Measurements from ENCODE around the gene NUMA1. TPM values are rescaled to one million over a fixed set of nuclear protein-coding genes. Genes with fewer than 3 reads are reported as not detected.
A peak's percentile ranks its signal among the peaks of the same experiment; 100 is the strongest.

The NUMA1 gene
- total and polyA plus RNA-seq, 2 of the 13 experiments (the other 11 are each of a cell fraction or from before 2014, with no cell fraction given) = 57.3 to 60.2 TPM

DNA sequence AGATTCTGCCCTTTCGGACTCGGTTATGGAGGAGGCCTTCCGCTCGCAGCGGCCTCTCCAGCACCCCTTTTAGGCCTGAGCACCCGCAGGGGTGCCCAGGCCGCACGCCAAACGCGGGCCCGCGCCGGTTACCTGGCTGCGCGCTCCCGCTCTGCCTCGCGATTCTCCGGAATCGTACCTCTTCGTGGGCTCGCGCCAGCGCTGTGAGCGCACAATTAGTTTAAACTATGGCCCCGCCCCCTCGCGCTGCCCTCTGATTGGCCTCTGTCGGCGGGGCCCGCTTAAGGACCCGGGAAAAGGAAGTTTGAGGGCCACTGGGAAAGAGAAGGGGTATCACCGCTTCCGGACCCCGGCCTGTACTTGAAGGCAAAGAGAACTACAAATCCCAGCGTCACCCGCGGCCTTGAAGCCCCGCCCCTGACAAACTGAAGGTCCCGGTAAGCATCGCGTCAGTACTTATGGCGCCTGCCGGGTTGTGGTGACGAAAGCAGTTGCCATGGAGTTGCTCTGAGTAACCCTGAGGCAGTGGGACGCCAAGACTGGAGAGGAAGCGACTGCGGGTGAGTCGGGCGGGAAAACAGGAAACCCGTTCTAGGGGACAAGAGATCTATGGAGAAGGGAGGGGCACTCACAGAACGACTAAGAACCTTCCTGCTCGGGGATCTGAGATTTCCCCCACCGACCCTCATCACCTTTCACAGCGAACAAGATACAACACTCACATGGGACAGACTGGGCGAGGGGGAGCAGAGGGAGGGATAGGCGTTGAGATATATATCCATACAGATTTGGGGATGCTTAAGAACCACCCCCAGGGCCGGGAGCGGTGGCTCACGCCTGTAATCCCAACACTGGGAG lies at the start of gene NUMA1, which contains the start of gene LRRC51 (continued):
- TF ChIP-seq, protein P1, sequence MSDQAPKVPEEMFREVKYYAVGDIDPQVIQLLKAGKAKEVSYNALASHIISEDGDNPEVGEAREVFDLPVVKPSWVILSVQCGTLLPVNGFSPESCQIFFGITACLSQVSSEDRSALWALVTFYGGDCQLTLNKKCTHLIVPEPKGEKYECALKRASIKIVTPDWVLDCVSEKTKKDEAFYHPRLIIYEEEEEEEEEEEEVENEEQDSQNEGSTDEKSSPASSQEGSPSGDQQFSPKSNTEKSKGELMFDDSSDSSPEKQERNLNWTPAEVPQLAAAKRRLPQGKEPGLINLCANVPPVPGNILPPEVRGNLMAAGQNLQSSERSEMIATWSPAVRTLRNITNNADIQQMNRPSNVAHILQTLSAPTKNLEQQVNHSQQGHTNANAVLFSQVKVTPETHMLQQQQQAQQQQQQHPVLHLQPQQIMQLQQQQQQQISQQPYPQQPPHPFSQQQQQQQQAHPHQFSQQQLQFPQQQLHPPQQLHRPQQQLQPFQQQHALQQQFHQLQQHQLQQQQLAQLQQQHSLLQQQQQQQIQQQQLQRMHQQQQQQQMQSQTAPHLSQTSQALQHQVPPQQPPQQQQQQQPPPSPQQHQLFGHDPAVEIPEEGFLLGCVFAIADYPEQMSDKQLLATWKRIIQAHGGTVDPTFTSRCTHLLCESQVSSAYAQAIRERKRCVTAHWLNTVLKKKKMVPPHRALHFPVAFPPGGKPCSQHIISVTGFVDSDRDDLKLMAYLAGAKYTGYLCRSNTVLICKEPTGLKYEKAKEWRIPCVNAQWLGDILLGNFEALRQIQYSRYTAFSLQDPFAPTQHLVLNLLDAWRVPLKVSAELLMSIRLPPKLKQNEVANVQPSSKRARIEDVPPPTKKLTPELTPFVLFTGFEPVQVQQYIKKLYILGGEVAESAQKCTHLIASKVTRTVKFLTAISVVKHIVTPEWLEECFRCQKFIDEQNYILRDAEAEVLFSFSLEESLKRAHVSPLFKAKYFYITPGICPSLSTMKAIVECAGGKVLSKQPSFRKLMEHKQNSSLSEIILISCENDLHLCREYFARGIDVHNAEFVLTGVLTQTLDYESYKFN (CRISPR knock-in tag; conservative IDR thresholded peaks at IDR 0.05) = peak; percentile 56
- TF ChIP-seq MLLT10 (CRISPR knock-in tag; IDR thresholded peaks at IDR 0.05) (no peak), ZNF737 (CRISPR knock-in tag; IDR thresholded peaks at IDR 0.05; ENCODE audit: borderline replicate concordance) (no peak), ZNF501 (CRISPR knock-in tag; IDR thresholded peaks at IDR 0.05) (peak; percentile 88), RFX5 (IDR thresholded peaks at IDR 0.05; ENCODE audit: low read depth, low read length) (peak; percentile 100), CHCHD3 (CRISPR knock-in tag; IDR thresholded peaks at IDR 0.05) (no peak), ZNF160 (CRISPR knock-in tag; IDR thresholded peaks at IDR 0.05) (0 out of 2 replicates have a peak, but pooled peaks have one; percentile 49), ZNF496 (CRISPR knock-in tag; IDR thresholded peaks at IDR 0.05; ENCODE audit: insufficient replicate concordance) (no peak), ZFP90 (CRISPR knock-in tag; IDR thresholded peaks at IDR 0.05; ENCODE audit: borderline replicate concordance) (no peak), TCF12 (IDR thresholded peaks at IDR 0.05) (no peak), TCF12 (CRISPR knock-in tag; IDR thresholded peaks at IDR 0.05) (no peak), HNRNPUL1 (IDR thresholded peaks at IDR 0.05; ENCODE audit: low read depth, low read length) (no peak), NFIB (CRISPR knock-in tag; IDR thresholded peaks at IDR 0.05; ENCODE audit: borderline replicate concordance) (no peak), HHEX (CRISPR knock-in tag; IDR thresholded peaks at IDR 0.05) (no peak), ETV5 (CRISPR knock-in tag; IDR thresholded peaks at IDR 0.05; ENCODE audit: borderline replicate concordance) (peak; percentile 90), SRSF9 (IDR thresholded peaks at IDR 0.05; ENCODE audit: borderline replicate concordance, insufficient read depth, low read depth, low read length, poor library complexity, severe bottlenecking) (no peak), NFYC (CRISPR knock-in tag; IDR thresholded peaks at IDR 0.05) (peak; percentile 90)
- TF ChIP-seq, protein P2, sequence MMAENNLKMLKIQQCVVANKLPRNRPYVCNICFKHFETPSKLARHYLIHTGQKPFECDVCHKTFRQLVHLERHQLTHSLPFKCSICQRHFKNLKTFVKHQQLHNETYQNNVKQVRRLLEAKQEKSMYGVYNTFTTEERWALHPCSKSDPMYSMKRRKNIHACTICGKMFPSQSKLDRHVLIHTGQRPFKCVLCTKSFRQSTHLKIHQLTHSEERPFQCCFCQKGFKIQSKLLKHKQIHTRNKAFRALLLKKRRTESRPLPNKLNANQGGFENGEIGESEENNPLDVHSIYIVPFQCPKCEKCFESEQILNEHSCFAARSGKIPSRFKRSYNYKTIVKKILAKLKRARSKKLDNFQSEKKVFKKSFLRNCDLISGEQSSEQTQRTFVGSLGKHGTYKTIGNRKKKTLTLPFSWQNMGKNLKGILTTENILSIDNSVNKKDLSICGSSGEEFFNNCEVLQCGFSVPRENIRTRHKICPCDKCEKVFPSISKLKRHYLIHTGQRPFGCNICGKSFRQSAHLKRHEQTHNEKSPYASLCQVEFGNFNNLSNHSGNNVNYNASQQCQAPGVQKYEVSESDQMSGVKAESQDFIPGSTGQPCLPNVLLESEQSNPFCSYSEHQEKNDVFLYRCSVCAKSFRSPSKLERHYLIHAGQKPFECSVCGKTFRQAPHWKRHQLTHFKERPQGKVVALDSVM (CRISPR knock-in tag; IDR thresholded peaks at IDR 0.05) = no peak
- TF ChIP-seq, protein P3, sequence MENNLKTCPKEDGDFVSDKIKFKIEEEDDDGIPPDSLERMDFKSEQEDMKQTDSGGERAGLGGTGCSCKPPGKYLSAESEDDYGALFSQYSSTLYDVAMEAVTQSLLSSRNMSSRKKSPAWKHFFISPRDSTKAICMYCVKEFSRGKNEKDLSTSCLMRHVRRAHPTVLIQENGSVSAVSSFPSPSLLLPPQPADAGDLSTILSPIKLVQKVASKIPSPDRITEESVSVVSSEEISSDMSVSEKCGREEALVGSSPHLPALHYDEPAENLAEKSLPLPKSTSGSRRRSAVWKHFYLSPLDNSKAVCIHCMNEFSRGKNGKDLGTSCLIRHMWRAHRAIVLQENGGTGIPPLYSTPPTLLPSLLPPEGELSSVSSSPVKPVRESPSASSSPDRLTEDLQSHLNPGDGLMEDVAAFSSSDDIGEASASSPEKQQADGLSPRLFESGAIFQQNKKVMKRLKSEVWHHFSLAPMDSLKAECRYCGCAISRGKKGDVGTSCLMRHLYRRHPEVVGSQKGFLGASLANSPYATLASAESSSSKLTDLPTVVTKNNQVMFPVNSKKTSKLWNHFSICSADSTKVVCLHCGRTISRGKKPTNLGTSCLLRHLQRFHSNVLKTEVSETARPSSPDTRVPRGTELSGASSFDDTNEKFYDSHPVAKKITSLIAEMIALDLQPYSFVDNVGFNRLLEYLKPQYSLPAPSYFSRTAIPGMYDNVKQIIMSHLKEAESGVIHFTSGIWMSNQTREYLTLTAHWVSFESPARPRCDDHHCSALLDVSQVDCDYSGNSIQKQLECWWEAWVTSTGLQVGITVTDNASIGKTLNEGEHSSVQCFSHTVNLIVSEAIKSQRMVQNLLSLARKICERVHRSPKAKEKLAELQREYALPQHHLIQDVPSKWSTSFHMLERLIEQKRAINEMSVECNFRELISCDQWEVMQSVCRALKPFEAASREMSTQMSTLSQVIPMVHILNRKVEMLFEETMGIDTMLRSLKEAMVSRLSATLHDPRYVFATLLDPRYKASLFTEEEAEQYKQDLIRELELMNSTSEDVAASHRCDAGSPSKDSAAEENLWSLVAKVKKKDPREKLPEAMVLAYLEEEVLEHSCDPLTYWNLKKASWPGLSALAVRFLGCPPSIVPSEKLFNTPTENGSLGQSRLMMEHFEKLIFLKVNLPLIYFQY (CRISPR knock-in tag; IDR thresholded peaks at IDR 0.05; ENCODE audit: borderline replicate concordance) = no peak
